Sigmoid colon (tissue), 7 donors: ENCODE results near the gene HAO1. TPM values are rescaled to one million over a fixed set of nuclear protein-coding genes. Genes with fewer than 3 reads are reported as not detected.

Source experiments
- DNase-seq: peaks from one replicate; pipeline ENCODE4 v3.0.0-alpha.2; 2019
- H3K27ac ChIP-seq, 4 donors: fragments of 200-600 bp; sonication (generic); one replicate each; pipeline ENCODE4 v1.5.1; 2016 to 2019; ENCODE audit warnings: mild to moderate bottlenecking in 1 of 4
- H3K27me3 ChIP-seq, 3 donors: fragments of 200-600 bp; sonication (generic); one replicate each; pipeline ENCODE4 v1.5.1; 2019; ENCODE audit warnings: mild to moderate bottlenecking in 1 of 3
- H3K36me3 ChIP-seq, 4 donors: fragments of 200-600 bp; sonication (generic); one replicate each; pipeline ENCODE4 v1.5.1; 2016 to 2019
- H3K4me1 ChIP-seq, 4 donors: fragments of 200-600 bp; sonication (generic); one replicate each; pipeline ENCODE4 v1.5.1; 2017 to 2019
- H3K4me3 ChIP-seq, 4 donors: fragments of 200-600 bp; sonication (generic); one replicate each; pipeline ENCODE4 v1.5.1; 2017 to 2019; ENCODE audit warnings: mild to moderate bottlenecking in 2 of 4, moderate library complexity in 1 of 4
- H3K9me3 ChIP-seq, 4 donors: fragments of 200-600 bp in 3 of 4; sonication (generic) in 3 of 4; one replicate each; pipeline versions ENCODE4 v1.5.1 to v1.6.1; 2013 to 2019
- CTCF ChIP-seq, 4 experiments: fragments of 450-650 bp in 3 of 4; fragments of 200-600 bp in 1 of 4; IDR thresholded peaks; one replicate each; pipeline ENCODE4 v1.5.1; 2016 to 2019; ENCODE audit warnings: antibody characterized with exemption in 4 of 4, mild to moderate bottlenecking in 3 of 4, moderate library complexity in 2 of 4
- EP300 ChIP-seq, 4 donors: sonication (generic); formaldehyde crosslinking; IDR thresholded peaks; one replicate each; pipeline ENCODE4 v1.6.1; 2017; ENCODE audit warnings: antibody characterized with exemption in 4 of 4
- POLR2A ChIP-seq, 2 donors: fragments of 450-650 bp; IDR thresholded peaks; one replicate each; pipeline ENCODE4 v1.6.1; 2016; ENCODE audit warnings: antibody characterized with exemption in 2 of 2, mild to moderate bottlenecking in 2 of 2, moderate library complexity in 2 of 2
- POLR2AphosphoS5 ChIP-seq, 4 donors: sonication (generic); formaldehyde crosslinking; IDR thresholded peaks; one replicate each; pipeline ENCODE4 v1.6.1; 2017; ENCODE audit warnings: antibody characterized with exemption in 4 of 4
- WGBS, 2 donors: extraction: QIAGEN DNeasy Blood & Tissue Kit; methylation state at CpG; one replicate each; pipeline ENCODE4 v1.1.7; 2013; 5-methylcytosine and 5-hydroxymethylcytosine counted together
- intact Hi-C: fragments of 100-400 bp; cut with DNase I; formaldehyde crosslinking; loops from one replicate; pipeline ENCODE4 v1.15.1; 2023
- polyA plus RNA-seq, 3 donors: library from polyadenylated mRNA; stranded (reverse); fragments of 200-250 nt; gene quantifications; one replicate each; pipeline ENCODE4 v1.2.3, GENCODE V29; 2013
- total RNA-seq, 4 donors: library from RNA; depleted of rRNA; stranded (reverse); fragments of >200 nt; gene quantifications; one replicate each; pipeline ENCODE4 v1.1.0, GENCODE V29; 2016
- donor health status: healthy with polysubstance abuse.
- donor health status: Bipolar disorder and iron deficiency.
- donor health status: healthy.

The HAO1 gene
- total and polyA plus RNA-seq, 7 donors: not detected

GRCh38 chr20:7856756-7857155, 83.5 kb downstream of the HAO1 start:
- Histone ChIP-seq H3K9me3 (no peaks in the 10 kb centered on the region), H3K4me3 (no peak overlapping the region), H3K36me3 (no peaks in the 10 kb centered on the region), H3K27me3 (no peaks in the 10 kb centered on the region), H3K27ac (no peak overlapping the region), H3K4me1 (peaks cover 0 to 4% (median 0%) of the 10 kb centered on the region in 4 donors)
- DNase-seq: no peak
- no peak for TF ChIP-seq EP300 (IDR thresholded peaks at IDR 0.05)
- TF ChIP-seq CTCF (IDR thresholded peaks at IDR 0.05): no peak
- 22 to 32% methylated on average over 2 of the region's 2 CpGs for WGBS, 2 donors
- intact Hi-C loops: loop anchor here (5.0 kb wide), 3 partner anchors 1024 to 1714 kb away; partner anchors contain the start of gene BMP2

- Histone ChIP-seq H3K4me3 (no peak overlapping the region), H3K27me3 (no peaks in the 10 kb centered on the region), H3K9me3 (no peaks in the 10 kb centered on the region), H3K4me1 (peaks cover 0 to 4% (median 0%) of the 10 kb centered on the region in 4 donors), H3K36me3 (no peaks in the 10 kb centered on the region), H3K27ac (no peak overlapping the region)
- 72 to 88% methylated on average over 1 of the region's 1 CpG for WGBS, 2 donors
- intact Hi-C loops: loop anchor here (5.0 kb wide), 3 partner anchors 1023 to 1713 kb away; partner anchors contain the start of gene BMP2
- TF ChIP-seq POLR2A (IDR thresholded peaks at IDR 0.05) (no peak), EP300 (IDR thresholded peaks at IDR 0.05) (no peak), POLR2AphosphoS5 (IDR thresholded peaks at IDR 0.05) (no peak), CTCF (IDR thresholded peaks at IDR 0.05) (no peak)
- no peak for DNase-seq
Measured at GRCh38 chr20:7855545-7855944, 84.7 kb downstream of the HAO1 start.

GRCh38 chr20:7853493-7853892, 86.8 kb downstream of the HAO1 start:
- intact Hi-C loops: no loop called here

GRCh38 chr20:7850775-7851490, 89.3 kb downstream of the HAO1 start:
- WGBS, 2 donors: 68 to 78% methylated on average over 7 of the region's 7 CpGs
- Histone ChIP-seq H3K4me3 (no peak overlapping the region), H3K27me3 (no peaks in the 10 kb centered on the region), H3K36me3 (no peaks in the 10 kb centered on the region), H3K27ac (no peak overlapping the region), H3K9me3 (no peaks in the 10 kb centered on the region), H3K4me1 (no peaks in the 10 kb centered on the region)
- intact Hi-C loops: no loop called here
- TF ChIP-seq CTCF (IDR thresholded peaks at IDR 0.05) (no peak), EP300 (IDR thresholded peaks at IDR 0.05) (no peak), POLR2A (IDR thresholded peaks at IDR 0.05) (no peak), POLR2AphosphoS5 (IDR thresholded peaks at IDR 0.05) (no peak)
- no peak for DNase-seq

More at GRCh38 chr20:7853493-7853892, 86.8 kb downstream of the HAO1 start:
- H3K4me1 ChIP-seq: no peaks in the 10 kb centered on the region
- no peaks in the 10 kb centered on the region for H3K27me3 ChIP-seq
- no peak for TF ChIP-seq POLR2A (IDR thresholded peaks at IDR 0.05)
- no peak overlapping the region for H3K27ac ChIP-seq
- H3K36me3 ChIP-seq: no peaks in the 10 kb centered on the region
- H3K4me3 ChIP-seq: no peak overlapping the region
- DNase-seq: no peak
- H3K9me3 ChIP-seq: no peaks in the 10 kb centered on the region

- Histone ChIP-seq H3K4me3 (no peak overlapping the region), H3K36me3 (no peaks in the 10 kb centered on the region), H3K27me3 (no peaks in the 10 kb centered on the region), H3K4me1 (no peaks in the 10 kb centered on the region), H3K27ac (no peak overlapping the region), H3K9me3 (no peaks in the 10 kb centered on the region)
- TF ChIP-seq POLR2AphosphoS5 (IDR thresholded peaks at IDR 0.05) (no peak), POLR2A (IDR thresholded peaks at IDR 0.05) (no peak), EP300 (IDR thresholded peaks at IDR 0.05) (no peak), CTCF (IDR thresholded peaks at IDR 0.05) (no peak)
- 77 to 87% methylated on average over 2 of the region's 2 CpGs for WGBS, 2 donors
- no peak for DNase-seq
- intact Hi-C loops: no loop called here
Measured at GRCh38 chr20:7849675-7850074, 90.6 kb downstream of the HAO1 start.
